ENCODE measurements around the gene ASB1.
A peak's percentile ranks its signal among the peaks of the same experiment; 100 is the strongest.

The ASB1 gene

GRCh38 chr2:238467062-238467461 is 40.3 kb downstream of the ASB1 start:
- DNase-seq (no peak), ATAC-seq (no peak)

DNA sequence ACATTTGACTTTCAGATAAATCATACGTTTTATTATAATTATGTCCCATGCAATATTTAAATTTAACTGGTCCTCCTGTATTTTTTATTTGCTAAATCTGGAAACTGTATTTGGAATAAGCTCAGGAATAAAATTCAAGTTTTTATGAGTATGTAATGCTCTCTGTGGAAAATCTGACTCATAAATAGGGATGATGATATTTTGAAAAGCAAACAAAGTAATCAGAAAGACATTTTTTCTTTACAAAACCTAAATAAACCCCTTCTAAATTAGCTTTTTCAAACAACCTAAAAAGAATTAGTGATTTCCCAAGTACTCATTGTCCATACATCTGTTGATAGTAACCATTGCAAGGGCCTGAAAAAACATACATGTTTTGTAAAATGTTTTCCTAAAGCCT is 41.1 kb downstream of the ASB1 start:
- ATAC-seq (no peak), DNase-seq (no peak)

DNA sequence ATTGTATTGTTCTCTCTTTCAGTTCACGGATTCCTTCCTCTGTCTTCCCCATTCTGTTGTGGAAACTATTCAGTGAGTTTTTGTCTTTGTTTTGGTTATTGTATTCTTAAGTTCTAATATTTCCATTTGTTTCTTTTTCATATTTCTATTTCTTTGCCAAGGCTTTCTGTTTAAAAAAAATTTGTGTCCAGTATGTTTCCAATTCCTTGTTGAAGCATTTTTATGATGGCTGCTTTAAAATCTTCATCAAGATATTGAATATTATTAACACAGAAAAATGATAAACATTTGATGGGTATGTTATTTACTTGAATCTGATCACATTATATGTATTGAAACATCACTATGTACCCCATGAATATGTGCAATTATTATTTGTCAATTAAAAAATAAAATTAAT is 42.4 kb downstream of the ASB1 start:
- DNase-seq (no peak), ATAC-seq (no peak)

DNA sequence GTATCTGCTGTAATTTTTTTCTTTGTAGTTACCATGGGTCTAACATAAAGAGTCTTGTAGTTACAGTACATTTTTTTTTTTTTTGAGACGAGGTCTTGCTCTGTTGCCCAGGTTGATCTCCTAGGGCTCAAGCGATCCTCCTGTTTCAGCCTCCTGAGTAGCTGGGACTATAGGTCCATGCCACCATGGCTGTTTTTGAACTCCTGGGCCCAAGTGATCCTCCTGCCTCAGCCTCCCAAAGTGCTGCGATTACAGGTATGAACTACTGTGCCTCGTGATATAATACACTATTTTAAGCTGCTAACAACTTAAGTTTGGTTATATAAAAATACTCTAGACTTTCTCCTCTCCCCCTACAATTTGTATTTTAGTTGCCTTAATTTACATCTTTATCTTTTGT is 46.3 kb downstream of the ASB1 start:
- DNase-seq (no peak), ATAC-seq (no peak)

GRCh38 chr2:238473523-238473922 is 46.8 kb downstream of the ASB1 start:
- DNase-seq (no peak), ATAC-seq (no peak)

- ATAC-seq (no peak), DNase-seq (no peak)
These were observed 48.3 kb downstream of the ASB1 start for GRCh38 chr2:238475034-238475433.

GRCh38 chr2:238475566-238475965 is 48.8 kb downstream of the ASB1 start:
- DNase-seq (no peak), ATAC-seq (no peak)

GRCh38 chr2:238476258-238476657 is 49.5 kb downstream of the ASB1 start:
- DNase-seq, result no peak
- ATAC-seq, result no peak

DNA sequence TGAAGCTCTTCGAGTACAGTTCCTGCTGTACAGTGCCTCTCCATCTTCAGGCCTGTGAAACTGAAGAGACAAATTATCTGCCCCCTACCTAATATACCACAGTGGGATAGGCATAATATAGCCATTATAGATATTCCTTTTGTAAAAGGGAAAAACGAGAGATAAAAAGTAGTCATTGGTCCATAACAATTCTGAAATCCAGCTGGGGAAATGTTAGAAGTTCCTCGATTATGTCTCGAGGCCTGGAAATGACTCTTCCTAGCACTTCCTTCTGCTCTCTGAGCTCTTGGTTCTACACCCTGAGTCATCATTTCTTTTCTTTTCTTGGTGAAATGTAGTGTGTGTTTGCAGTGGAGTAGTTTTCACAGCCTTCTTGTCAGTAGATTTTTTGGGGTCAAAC is 51.5 kb downstream of the ASB1 start:
- ATAC-seq (no peak), DNase-seq (no peak)

GRCh38 chr2:238479847-238480246 is 53.1 kb downstream of the ASB1 start:
- no peak for DNase-seq
- ATAC-seq, result no peak

GRCh38 chr2:238483021-238483420 is 56.3 kb downstream of the ASB1 start:
- no peak for DNase-seq

DNA sequence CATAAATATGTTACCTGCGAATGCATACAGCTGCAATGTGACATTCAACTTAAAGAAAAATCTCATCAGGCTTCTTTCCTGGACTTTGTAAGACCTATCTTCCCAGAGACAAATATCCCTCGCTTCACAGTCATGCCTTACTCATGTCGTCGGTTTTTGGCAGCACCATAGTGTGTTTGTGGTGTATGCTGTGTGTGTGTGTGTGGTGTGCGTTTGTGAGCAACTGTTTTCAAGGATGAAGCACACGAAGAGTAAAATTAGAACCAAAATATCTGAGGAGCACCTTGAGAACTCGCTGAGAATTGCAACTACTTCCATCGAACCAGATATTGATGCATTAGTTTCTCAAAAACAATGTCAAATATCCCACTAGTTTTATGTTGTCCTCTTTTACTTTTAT is 56.9 kb downstream of the ASB1 start:
- DNase-seq (no peak), ATAC-seq (no peak)

More at GRCh38 chr2:238483021-238483420, 56.3 kb downstream of the ASB1 start:
- ATAC-seq, result no peak

- no peak for DNase-seq
- no peak for ATAC-seq
These were observed 58.1 kb downstream of the ASB1 start for GRCh38 chr2:238484522-238485452.

DNA sequence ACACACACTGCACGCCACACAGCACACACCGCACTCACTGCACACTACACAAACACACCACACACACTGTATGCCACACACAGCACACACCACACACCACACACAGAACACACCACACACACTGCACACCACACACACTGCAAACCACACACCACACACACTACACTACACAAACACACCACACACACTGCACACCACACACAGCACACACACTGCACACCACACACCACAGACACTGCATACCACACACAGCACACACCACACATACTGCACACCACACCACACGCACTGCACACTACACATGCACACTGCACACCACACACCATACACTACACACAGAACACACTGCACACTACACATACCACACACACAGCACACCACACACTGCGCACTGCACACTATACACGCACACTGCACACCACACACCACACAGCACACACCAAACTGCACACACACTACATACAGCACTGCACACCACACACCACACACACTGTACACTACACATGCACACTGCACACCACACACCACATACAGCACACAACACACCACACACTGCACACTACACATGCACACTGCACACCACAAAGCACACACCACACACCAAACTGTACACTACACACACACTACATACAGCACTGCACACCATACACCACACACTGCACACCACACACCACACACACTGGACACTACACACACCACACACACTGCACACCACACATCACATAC is 59.6 kb downstream of the ASB1 start:
- DNase-seq (no peak), ATAC-seq (no peak)

DNA sequence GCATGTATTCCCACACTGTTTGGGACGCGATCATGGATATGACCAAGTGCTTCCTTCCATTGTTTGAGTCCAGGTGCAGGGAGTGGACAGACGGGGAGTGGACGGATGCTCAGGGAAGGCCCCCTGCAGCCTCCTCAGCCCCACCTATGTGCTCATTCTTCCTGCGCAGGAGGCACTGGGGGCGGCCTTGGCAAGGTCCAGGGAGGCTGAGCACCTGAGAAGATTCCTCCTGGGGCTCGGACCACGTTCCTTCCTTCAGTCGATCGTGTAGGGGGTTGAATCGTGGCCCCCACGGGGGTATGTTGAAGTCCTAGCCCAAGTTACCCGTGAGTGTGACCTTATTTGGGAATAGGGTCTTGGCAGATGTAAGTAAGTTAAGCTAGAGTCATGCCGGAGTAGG is 60.4 kb downstream of the ASB1 start:
- no peak for DNase-seq
- ATAC-seq, result no peak

GRCh38 chr2:238487652-238488346 is 61.1 kb downstream of the ASB1 start:
- ATAC-seq (no peak), DNase-seq (no peak)

GRCh38 chr2:238488347-238488826 is 61.7 kb downstream of the ASB1 start:
- ATAC-seq (no peak), DNase-seq (no peak)

- no peak for ATAC-seq
- no peak for DNase-seq
These were observed 62.7 kb downstream of the ASB1 start for GRCh38 chr2:238489431-238489830.

DNA sequence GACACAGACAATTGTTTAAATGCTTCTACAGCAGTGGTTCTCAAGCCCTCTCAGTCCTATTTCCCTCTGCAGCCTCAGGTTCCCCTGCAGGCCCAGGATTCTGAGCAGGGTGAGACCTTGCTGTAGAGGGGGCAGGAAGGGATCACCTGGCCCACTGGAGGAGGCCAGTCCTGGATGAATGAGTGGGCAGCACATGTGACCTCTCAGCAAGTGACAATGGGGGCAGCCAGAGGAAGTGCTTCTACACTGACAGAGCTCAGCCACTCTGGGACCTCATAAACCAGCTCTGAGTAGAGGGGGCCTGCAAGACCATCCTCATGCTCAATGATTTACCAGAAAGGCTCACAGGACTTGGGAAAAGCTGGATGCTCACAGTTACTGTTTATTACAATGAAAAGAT is 63.2 kb downstream of the ASB1 start:
- DNase-seq (no peak), ATAC-seq (no peak)

- DNase-seq, result no peak
- ATAC-seq, result no peak
These were observed 66.1 kb downstream of the ASB1 start for GRCh38 chr2:238492840-238493239.

DNA sequence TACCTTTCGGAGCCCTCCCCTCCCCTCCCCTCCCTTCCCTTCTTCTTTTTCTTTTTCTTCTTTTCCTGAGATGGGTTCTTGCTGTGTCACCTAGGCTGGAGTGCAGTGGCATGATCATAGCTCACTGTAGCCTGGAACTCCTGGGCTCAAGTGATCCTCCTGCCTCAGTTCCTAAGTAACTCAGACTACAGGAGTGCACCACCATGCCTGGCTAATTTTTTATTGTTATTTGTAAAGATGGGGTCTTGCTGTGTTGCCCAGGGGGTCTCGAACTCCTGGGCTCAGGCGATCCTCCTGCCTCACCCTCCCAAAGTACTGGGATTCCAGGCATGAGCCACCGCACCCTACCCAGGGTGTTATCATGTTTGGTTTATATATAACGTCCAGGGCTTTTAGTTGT is 66.7 kb downstream of the ASB1 start:
- DNase-seq, result no peak
- no peak for ATAC-seq

DNA sequence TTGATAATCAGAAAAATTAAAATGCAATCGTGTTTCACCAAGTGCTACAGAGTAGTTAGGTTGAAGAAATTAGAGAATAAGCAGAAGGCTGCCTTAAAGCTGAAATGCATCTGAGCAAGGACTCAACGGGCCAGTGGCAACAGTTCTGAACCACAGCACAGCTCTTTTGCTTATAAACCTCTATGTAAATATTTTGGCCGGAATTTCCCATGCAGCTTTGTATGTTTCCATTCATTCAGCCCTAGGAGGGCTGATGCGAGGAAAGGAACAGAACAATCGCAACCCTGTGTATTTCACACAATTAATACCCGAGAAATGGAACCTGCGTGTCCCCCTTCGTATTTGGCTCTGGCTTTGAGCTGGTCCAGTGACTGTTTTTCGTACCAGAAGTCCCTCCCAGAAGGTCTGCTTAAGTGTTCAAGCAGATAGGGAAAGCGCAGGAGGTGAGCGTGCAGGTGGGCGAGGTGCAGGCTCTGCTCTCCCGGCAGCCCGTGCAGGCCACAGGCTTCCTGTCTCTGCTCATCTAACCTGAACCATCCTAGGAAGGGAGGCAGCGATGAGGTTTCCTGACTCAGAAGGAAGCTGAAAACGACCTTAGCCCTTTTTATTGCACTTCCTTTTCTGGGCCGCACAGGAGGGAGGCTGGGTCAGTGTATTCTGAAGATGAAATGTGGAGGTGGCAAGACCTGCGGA is 67.3 kb downstream of the ASB1 start:
- ATAC-seq (peak; percentile 74), DNase-seq (peak; percentile 32)

All from stimulated activated naive CD8-positive, alpha-beta T cell treated with anti-CD3 and anti-CD28 coated beads, Interleukin-15, Interleukin-2, amounts not matched to agents 100 U/mL and 50 U/mL, for 24 hours (primary cell).